Muscle layer of colon (tissue), 2 donors: Measurements from ENCODE around the gene SLC9A7.

Source experiments
- H3K27ac ChIP-seq: one replicate; pipeline ENCODE4 v1.7.0; 2013; ENCODE audit warnings: low read depth, mild to moderate bottlenecking, low read length, moderate library complexity
- H3K27me3 ChIP-seq, 2 donors: one replicate each; pipeline ENCODE4 v1.7.0; 2013; ENCODE audit warnings: low read length in 2 of 2, mild to moderate bottlenecking in 2 of 2; ENCODE audit not compliant: insufficient read depth in 2 of 2, control insufficient read depth in 1 of 2
- H3K36me3 ChIP-seq: one replicate; pipeline ENCODE4 v1.7.0; 2013; ENCODE audit warnings: mild to moderate bottlenecking, low read length; ENCODE audit not compliant: insufficient read depth
- H3K4me1 ChIP-seq: one replicate; pipeline ENCODE4 v1.7.0; 2013; ENCODE audit warnings: mild to moderate bottlenecking, low read length; ENCODE audit not compliant: insufficient read depth
- H3K4me3 ChIP-seq, 2 donors: one replicate each; pipeline ENCODE4 v1.7.0; 2013; ENCODE audit warnings: low read length in 2 of 2, low read depth in 1 of 2, mild to moderate bottlenecking in 1 of 2, moderate library complexity in 1 of 2
- H3K9ac ChIP-seq: one replicate; pipeline ENCODE4 v1.7.0; 2013; ENCODE audit warnings: low read length
- H3K9me3 ChIP-seq: one replicate; pipeline ENCODE4 v1.7.0; 2013; ENCODE audit warnings: mild to moderate bottlenecking, low read length
- donor health status: abdominal sarcoma.
- donor health status: Adenocarcinoma of cecum.

The SLC9A7 gene

DNA sequence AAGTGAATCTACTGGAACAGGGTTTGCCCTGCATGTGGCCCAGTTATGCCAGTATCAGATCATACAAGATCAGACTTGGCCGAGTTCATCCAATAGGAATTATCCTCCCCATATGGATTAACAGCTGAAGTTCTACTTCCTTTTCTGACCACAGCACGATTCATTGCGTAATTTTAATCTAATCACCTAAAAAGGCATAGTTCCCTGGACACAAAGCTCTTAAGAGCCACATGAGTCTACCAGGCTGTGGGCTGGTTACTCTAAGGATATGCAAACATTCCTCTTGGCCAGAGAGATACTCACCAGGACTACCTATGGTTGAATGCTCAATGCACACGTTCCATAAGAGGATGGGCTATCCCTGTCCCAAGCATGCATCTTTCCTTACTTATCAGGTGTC is 138.4 kb downstream of the SLC9A7 start:
- H3K4me3 ChIP-seq, result no peak overlapping the region
- no peak overlapping the region for H3K27ac ChIP-seq
- peaks cover 3% of the 10 kb centered on the region for H3K9me3 ChIP-seq
- no peak overlapping the region for H3K9ac ChIP-seq
- no peaks in the 10 kb centered on the region for H3K4me1 ChIP-seq
- no peaks in the 10 kb centered on the region for H3K36me3 ChIP-seq
- H3K27me3 ChIP-seq, result no peaks in the 10 kb centered on the region

DNA sequence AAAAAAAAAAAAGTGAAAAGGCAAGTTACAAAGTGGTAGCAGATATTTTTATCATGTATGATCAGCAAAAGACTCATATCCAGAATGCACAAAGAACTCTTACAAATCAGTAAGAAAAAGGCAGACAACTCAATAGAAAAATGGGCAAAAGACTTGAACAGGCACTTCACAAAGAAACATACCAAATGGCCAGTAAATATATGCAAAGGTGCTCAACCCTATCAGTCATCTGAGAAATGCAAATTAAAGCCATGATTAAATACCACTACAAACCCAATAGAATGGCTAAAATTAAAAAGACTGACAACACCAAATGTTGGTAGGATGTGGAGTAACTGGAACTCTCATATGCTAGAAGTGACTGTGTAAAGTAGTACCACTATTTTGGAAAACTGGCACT is 140.0 kb downstream of the SLC9A7 start:
- H3K27me3 ChIP-seq, result no peaks in the 10 kb centered on the region
- H3K4me3 ChIP-seq, result no peak overlapping the region

DNA sequence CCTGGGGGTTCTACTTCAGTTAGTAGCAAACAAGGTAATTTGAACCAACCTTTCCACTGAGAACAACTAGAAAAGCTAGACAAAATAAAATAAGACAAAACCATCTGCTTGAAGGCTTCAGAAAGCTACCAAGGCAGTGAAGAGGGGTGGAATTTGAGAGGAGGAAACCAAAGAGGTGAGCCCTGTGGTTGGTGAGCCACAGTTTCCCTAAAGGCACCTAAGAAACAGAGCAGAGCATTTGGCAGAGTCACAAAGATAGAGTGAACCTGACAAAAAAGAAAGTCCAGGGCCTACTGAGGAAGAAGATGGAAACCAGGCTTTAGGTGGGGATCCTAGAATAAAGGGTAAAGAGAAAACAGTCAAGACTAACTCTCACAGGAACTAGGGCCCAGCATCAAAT is 141.0 kb downstream of the SLC9A7 start:
- Histone ChIP-seq H3K9me3 (peaks cover 3% of the 10 kb centered on the region), H3K36me3 (no peaks in the 10 kb centered on the region), H3K9ac (no peak overlapping the region), H3K27me3 (no peaks in the 10 kb centered on the region), H3K27ac (no peak overlapping the region), H3K4me1 (no peaks in the 10 kb centered on the region), H3K4me3 (no peak overlapping the region)

More for the DNA sequence above, 140.0 kb downstream of the SLC9A7 start:
- no peaks in the 10 kb centered on the region for H3K4me1 ChIP-seq
- no peaks in the 10 kb centered on the region for H3K36me3 ChIP-seq
- H3K9ac ChIP-seq, result no peak overlapping the region
- peaks cover 3% of the 10 kb centered on the region for H3K9me3 ChIP-seq
- H3K27ac ChIP-seq, result no peak overlapping the region

DNA sequence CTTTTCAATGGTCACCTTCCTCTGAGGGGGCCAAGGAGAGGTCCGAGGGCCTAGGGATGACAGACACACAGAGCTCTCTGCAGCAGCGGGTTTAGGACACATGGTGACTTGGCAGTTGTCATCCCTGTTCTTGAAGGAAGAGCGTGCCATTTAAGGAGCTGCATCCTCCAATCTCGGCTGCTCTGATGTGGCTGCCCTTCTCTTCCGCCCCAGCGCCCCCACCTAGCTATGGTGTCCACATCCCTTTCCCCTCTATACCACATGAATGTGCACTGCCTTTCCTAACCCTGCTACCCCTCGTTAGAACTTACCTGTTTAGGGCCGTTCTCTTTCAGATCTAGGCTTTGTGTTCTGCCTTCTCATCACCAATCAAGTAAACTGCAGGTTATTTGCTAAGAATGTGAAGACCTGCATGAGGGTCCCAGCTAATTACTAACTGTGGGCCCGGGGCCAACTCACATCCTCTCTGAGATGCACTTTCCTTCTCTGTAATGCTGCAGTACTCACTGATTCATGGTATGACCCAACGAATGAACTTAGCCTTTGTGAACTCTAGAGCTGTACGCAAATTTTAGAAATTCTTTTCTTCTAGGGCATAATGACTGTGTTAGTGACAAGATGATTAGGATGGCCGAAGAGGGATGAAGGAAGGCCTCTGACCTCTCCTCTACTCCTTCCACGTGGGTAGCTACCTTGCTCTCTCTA is 147.1 kb downstream of the SLC9A7 start:
- no peaks in the 10 kb centered on the region for H3K27me3 ChIP-seq
- H3K27ac ChIP-seq, result no peak overlapping the region
- H3K9me3 ChIP-seq, result no peaks in the 10 kb centered on the region
- no peaks in the 10 kb centered on the region for H3K4me1 ChIP-seq
- H3K36me3 ChIP-seq, result no peaks in the 10 kb centered on the region
- H3K4me3 ChIP-seq, result no peak overlapping the region
- H3K9ac ChIP-seq, result no peak overlapping the region

DNA sequence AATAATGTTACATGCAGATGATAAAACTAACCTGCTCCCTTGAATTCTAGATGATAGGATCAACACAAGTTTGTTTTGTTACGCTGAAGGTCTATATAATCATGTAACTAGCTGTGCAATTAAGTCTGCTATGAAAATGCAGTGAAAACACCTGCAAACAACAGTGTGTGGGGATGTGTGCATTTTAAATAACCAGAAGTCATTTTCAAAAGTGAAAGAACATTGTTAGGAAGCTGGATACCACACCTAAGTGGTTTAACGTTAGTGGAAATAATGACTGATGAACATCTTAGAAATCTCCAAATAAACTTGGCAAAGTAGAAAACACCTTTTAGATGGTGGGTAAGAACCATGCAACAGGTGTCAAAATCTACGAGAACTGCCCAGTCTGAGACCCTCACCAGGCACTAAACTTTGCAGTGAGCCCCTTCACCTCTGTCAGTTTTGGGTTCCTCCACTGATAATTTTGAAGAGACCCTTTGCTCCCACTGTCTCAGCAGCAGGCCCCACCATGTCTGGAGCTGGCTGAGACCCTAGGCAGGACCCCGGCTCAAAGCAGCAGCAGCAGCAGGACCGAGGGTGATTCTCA is 148.8 kb downstream of the SLC9A7 start:
- Histone ChIP-seq H3K36me3 (no peaks in the 10 kb centered on the region), H3K9me3 (no peaks in the 10 kb centered on the region), H3K4me3 (no peak overlapping the region), H3K9ac (no peak overlapping the region), H3K4me1 (no peaks in the 10 kb centered on the region), H3K27me3 (no peaks in the 10 kb centered on the region), H3K27ac (no peak overlapping the region)

DNA sequence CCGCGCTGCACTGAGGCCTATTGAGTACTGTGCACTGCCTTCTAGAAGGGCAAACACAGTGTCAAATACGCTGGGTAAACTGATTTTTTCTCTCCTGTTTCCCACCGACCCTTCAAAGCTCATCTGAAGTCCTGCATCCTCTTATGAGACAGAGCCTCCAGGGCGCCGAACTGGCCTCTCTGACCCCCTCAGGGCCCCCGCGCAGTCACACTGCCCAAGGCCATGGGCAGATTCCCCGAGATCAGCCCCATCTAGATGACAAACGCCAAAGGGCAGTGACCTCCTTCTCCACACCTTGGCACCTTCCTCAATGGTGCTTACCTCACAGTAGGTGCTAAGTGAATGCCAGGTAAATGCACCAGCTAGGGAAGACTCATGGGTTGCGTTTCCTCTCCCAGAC is 151.0 kb downstream of the SLC9A7 start:
- H3K4me1 ChIP-seq, result no peaks in the 10 kb centered on the region
- H3K9ac ChIP-seq, result no peak overlapping the region
- no peak overlapping the region for H3K27ac ChIP-seq
- H3K36me3 ChIP-seq, result no peaks in the 10 kb centered on the region
- H3K4me3 ChIP-seq, result no peak overlapping the region
- no peaks in the 10 kb centered on the region for H3K27me3 ChIP-seq
- H3K9me3 ChIP-seq, result no peaks in the 10 kb centered on the region

DNA sequence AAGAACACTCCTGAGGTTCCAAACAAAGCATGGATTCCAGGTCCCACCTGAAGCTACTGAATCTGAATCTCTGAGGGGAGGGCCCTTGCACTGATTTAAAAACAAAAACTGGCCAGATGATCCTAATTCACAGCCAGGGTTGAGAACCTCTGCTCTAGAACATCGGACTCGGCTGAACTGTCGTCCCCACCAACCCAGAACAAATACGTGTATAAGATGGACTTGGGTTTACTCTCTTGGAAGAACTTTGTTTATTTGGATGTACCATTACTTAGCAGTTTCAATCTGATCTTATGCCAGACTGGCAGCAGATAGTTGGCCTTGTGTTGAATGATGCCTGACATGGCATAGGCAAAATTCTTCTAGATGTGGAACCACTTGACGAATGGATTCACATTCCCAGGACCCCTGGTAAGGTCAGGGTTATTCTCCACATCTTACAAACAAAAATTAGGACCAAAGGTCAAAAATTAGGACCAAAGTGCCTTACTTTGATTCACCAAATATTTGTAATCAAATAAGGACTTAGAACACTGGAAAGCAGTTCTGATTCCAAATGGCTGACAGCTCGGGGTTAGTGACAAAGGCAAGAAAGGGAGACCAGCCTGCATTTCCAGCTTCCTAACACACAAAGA is 156.3 kb downstream of the SLC9A7 start:
- Histone ChIP-seq H3K27ac (no peak overlapping the region), H3K36me3 (no peaks in the 10 kb centered on the region), H3K27me3 (no peaks in the 10 kb centered on the region), H3K9me3 (no peaks in the 10 kb centered on the region), H3K4me3 (no peak overlapping the region), H3K4me1 (no peaks in the 10 kb centered on the region), H3K9ac (no peak overlapping the region)

DNA sequence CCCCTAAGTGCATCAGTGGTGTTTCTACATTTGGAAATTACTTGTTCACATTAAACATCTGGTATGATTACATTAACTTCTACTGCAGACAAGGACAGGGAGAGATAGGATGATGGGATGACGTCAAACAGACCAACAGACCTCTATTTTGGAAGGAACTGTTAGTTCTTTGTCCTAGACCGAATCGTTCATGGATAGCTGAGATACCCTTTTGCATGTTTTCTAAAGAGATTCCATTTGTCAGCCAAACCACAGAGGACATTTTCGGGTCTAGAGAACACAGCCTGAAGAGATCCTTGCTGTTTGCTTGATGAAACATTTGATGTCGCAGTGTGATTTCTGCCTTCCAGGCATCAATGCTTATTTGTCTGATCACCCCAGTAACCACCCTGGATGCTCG is 157.6 kb downstream of the SLC9A7 start:
- H3K27me3 ChIP-seq, result no peaks in the 10 kb centered on the region
- no peaks in the 10 kb centered on the region for H3K36me3 ChIP-seq
- no peak overlapping the region for H3K4me3 ChIP-seq
- H3K9me3 ChIP-seq, result no peaks in the 10 kb centered on the region
- H3K9ac ChIP-seq, result no peak overlapping the region
- no peaks in the 10 kb centered on the region for H3K4me1 ChIP-seq
- no peak overlapping the region for H3K27ac ChIP-seq

DNA sequence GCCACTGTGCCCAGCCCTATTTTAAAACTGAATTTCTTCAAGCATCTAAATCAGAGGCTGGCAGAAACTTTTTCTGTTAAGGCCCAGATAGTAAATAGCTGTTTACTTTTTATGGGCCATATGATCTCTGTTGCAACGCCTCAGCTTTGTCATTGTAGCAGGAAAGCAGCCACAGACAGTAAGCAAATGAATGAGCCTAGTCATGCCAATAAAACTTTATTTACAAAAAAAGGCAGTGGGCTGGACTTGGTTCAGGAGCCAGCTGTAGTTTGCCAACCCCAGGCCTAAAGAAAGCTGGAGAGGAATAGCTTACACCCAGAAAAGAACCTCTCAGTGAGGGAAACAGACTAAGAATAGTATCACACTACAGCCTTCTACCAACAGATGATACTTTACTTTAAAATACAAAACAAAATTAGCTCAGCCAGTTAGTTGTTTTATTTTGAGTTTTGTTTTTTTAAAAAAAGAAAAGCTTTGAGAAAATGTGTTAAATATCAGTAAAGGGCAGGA is 159.8 kb downstream of the SLC9A7 start:
- H3K9ac ChIP-seq, result no peak overlapping the region
- H3K27me3 ChIP-seq, result no peaks in the 10 kb centered on the region
- no peaks in the 10 kb centered on the region for H3K9me3 ChIP-seq
- no peaks in the 10 kb centered on the region for H3K36me3 ChIP-seq
- H3K4me1 ChIP-seq, result no peaks in the 10 kb centered on the region
- no peak overlapping the region for H3K4me3 ChIP-seq
- H3K27ac ChIP-seq, result no peak overlapping the region

DNA sequence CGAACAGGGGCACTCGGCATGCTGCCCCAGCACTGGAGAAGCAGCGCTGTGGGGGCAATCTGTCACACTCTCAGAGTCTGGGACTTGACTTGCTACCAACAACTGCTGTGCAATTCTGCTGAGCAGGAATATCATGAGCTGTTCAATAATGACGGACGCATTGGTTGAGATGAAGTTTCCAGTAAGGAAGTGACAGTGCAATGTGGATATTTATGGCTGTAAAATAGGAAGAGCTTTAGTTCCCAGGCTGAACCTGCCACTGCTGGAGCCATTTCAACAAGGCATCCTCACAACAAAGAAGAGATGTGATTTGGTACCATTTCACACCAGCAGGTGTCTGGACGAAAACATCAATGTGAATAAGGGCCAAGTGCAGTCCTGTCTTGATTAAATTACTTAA is 161.1 kb downstream of the SLC9A7 start:
- Histone ChIP-seq H3K36me3 (no peaks in the 10 kb centered on the region), H3K27ac (no peak overlapping the region), H3K9me3 (no peaks in the 10 kb centered on the region), H3K27me3 (no peaks in the 10 kb centered on the region), H3K9ac (no peak overlapping the region), H3K4me3 (no peak overlapping the region), H3K4me1 (no peaks in the 10 kb centered on the region)

DNA sequence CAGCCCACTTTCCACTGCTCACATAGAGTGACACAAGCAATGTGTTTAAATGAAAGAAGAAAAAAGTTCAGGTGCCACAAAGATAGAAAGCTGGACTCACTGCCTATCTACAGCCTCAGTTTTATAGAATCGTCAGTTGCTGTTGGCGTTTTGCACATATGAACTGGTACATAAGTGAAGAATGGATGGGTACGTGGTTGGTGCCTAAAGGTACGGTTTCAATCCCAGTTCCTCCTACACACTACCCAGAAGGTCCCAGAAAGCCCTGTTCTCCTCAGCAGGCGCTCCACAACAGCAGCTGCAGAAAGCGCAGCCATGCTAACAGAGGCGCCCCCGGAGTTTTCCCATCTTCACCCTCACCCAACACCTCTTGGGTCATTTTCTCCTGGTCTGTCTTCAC is 161.7 kb downstream of the SLC9A7 start:
- Histone ChIP-seq H3K9me3 (no peaks in the 10 kb centered on the region), H3K9ac (no peak overlapping the region), H3K4me1 (no peaks in the 10 kb centered on the region), H3K27me3 (no peaks in the 10 kb centered on the region), H3K4me3 (no peak overlapping the region), H3K27ac (no peak overlapping the region), H3K36me3 (no peaks in the 10 kb centered on the region)
